Hepatocyte (in vitro differentiated cells): ENCODE results near the gene ZNF263. TPM values are rescaled to one million over a fixed set of nuclear protein-coding genes. Genes with fewer than 3 reads are reported as not detected.

Experiments
- DNase-seq: peaks from one replicate; pipeline ENCODE4 v3.0.0-alpha.2; 2016; ENCODE audit warnings: low spot score
- H2AFZ ChIP-seq: fragments of 200-600 bp; sonication (generic); 2 replicates; pipeline ENCODE4 v1.6.0; 2016; ENCODE audit warnings: antibody characterized with exemption, mild to moderate bottlenecking
- H3K27ac ChIP-seq: fragments of 200-600 bp; sonication (generic); 2 replicates; pipeline ENCODE4 v1.5.1; 2016; ENCODE audit warnings: mild to moderate bottlenecking
- H3K27me3 ChIP-seq: fragments of 200-600 bp; sonication (generic); 2 replicates; pipeline ENCODE4 v1.6.1; 2016
- H3K36me3 ChIP-seq: fragments of 200-600 bp; sonication (generic); replicated peaks from 2 replicates; pipeline ENCODE4 v1.5.1; 2016; ENCODE audit warnings: low read depth; ENCODE audit not compliant: insufficient read depth
- H3K4me1 ChIP-seq: fragments of 200-600 bp; sonication (generic); 2 replicates; pipeline ENCODE4 v1.5.1; 2016; ENCODE audit warnings: mild to moderate bottlenecking, moderate library complexity; ENCODE audit not compliant: insufficient read depth
- H3K4me2 ChIP-seq: fragments of 200-600 bp; sonication (generic); 2 replicates; pipeline ENCODE4 v1.6.0; 2016
- H3K4me3 ChIP-seq: fragments of 200-600 bp; sonication (generic); 2 replicates; pipeline ENCODE4 v1.5.1; 2016; ENCODE audit warnings: mild to moderate bottlenecking
- H3K79me2 ChIP-seq: fragments of 200-600 bp; sonication (generic); 2 replicates; pipeline ENCODE4 v1.6.0; 2017; ENCODE audit warnings: mild to moderate bottlenecking
- H3K9me2 ChIP-seq: fragments of 200-600 bp; sonication (generic); replicated peaks from 2 replicates; pipeline ENCODE4 v1.6.0; 2017; ENCODE audit warnings: mild to moderate bottlenecking; ENCODE audit not compliant: insufficient read depth
- H3K9me3 ChIP-seq: fragments of 200-600 bp; sonication (generic); 2 replicates; pipeline ENCODE4 v1.5.1; 2016; ENCODE audit warnings: low read depth, mild to moderate bottlenecking
- H4K20me1 ChIP-seq: fragments of 200-600 bp; sonication (generic); 2 replicates; pipeline ENCODE4 v1.6.0; 2016; ENCODE audit warnings: mild to moderate bottlenecking; ENCODE audit not compliant: insufficient read depth, poor library complexity, severe bottlenecking
- CTCF ChIP-seq: fragments of 200-600 bp; sonication (generic); IDR thresholded peaks from 2 replicates; pipeline ENCODE4 v1.5.1; 2016; ENCODE audit warnings: antibody characterized with exemption, mild to moderate bottlenecking; ENCODE audit not compliant: poor library complexity
- EZH2 ChIP-seq: fragments of 200-600 bp; sonication (generic); IDR thresholded peaks from 2 replicates; pipeline ENCODE4 v1.6.1; 2016; ENCODE audit warnings: antibody characterized with exemption, mild to moderate bottlenecking, borderline replicate concordance
- EZH2phosphoT487 ChIP-seq: fragments of 200-600 bp; sonication (generic); IDR thresholded peaks from one replicate; pipeline ENCODE4 v1.6.1; 2018; ENCODE audit warnings: antibody characterized with exemption, mild to moderate bottlenecking, low read depth, moderate library complexity; ENCODE audit not compliant: unreplicated experiment, severe bottlenecking
- WGBS: methylation state at CpG from one replicate; pipeline ENCODE4 v1.1.6; 2016; ENCODE audit warnings: low lambda C conversion rate; ENCODE audit errors: missing lambda C conversion rate; 5-methylcytosine and 5-hydroxymethylcytosine counted together
- polyA plus RNA-seq: library from polyadenylated mRNA; unstranded; fragments of >200 nt; fragmentation: Nextera tagmentation; extraction: Ambion mirVana; gene quantifications from 2 replicates; pipeline ENCODE4 v1.2.1, GENCODE V29; 2016
- total RNA-seq: library from RNA; depleted of rRNA; stranded (reverse); fragments of >200 nt; gene quantifications from 2 replicates; pipeline ENCODE4 v1.2.3, GENCODE V29; 2014

The ZNF263 gene
- total and polyA plus RNA-seq, 2 experiments from 2014 or later: 33.2 to 47.5 TPM

GRCh38 chr16:3249020-3249419 lies 34.3 kb upstream of the ZNF263 start:
- Histone ChIP-seq H3K27me3 (no peaks in the 10 kb centered on the region), H3K9me3 (no peaks in the 10 kb centered on the region), H4K20me1 (no peaks in the 10 kb centered on the region), H3K27ac (no peak overlapping the region), H3K4me2 (no peak overlapping the region), H2AFZ (no peak overlapping the region), H3K36me3 (no peaks in the 10 kb centered on the region), H3K9me2 (no peaks in the 10 kb centered on the region), H3K4me1 (no peaks in the 10 kb centered on the region), H3K4me3 (no peak overlapping the region), H3K79me2 (no peaks in the 10 kb centered on the region)
- DNase-seq: no peak
- no peak for TF ChIP-seq EZH2phosphoT487
- no peak for TF ChIP-seq EZH2
- TF ChIP-seq CTCF: no peak
- WGBS: 64% methylated on average over 1 of the region's 1 CpG

- no peak overlapping the region for H3K4me3 ChIP-seq
- 89% methylated on average over 14 of the region's 14 CpGs for WGBS
Measured at GRCh38 chr16:3249451-3249850, 33.8 kb upstream of the ZNF263 start.

GRCh38 chr16:3252967-3253366 lies 30.3 kb upstream of the ZNF263 start:
- H3K4me2 ChIP-seq: no peak overlapping the region
- H3K9me2 ChIP-seq: no peaks in the 10 kb centered on the region
- H3K4me3 ChIP-seq: no peak overlapping the region
- no peaks in the 10 kb centered on the region for H4K20me1 ChIP-seq
- H3K27me3 ChIP-seq: no peaks in the 10 kb centered on the region
- no peaks in the 10 kb centered on the region for H3K36me3 ChIP-seq
- no peaks in the 10 kb centered on the region for H3K9me3 ChIP-seq
- WGBS: 85% methylated on average over 4 of the region's 4 CpGs
- no peak overlapping the region for H3K27ac ChIP-seq
- no peak for DNase-seq
- H2AFZ ChIP-seq: no peak overlapping the region
- no peaks in the 10 kb centered on the region for H3K79me2 ChIP-seq
- no peaks in the 10 kb centered on the region for H3K4me1 ChIP-seq
- TF ChIP-seq EZH2: no peak
- TF ChIP-seq CTCF: no peak
- TF ChIP-seq EZH2phosphoT487: no peak

More at GRCh38 chr16:3249451-3249850, 33.8 kb upstream of the ZNF263 start:
- Histone ChIP-seq H3K79me2 (no peaks in the 10 kb centered on the region), H2AFZ (no peak overlapping the region), H3K9me2 (no peaks in the 10 kb centered on the region), H3K36me3 (no peaks in the 10 kb centered on the region), H3K27ac (no peak overlapping the region), H3K9me3 (no peaks in the 10 kb centered on the region), H3K27me3 (no peaks in the 10 kb centered on the region), H3K4me2 (no peak overlapping the region), H3K4me1 (no peaks in the 10 kb centered on the region), H4K20me1 (no peaks in the 10 kb centered on the region)
- no peak for TF ChIP-seq EZH2
- TF ChIP-seq EZH2phosphoT487: no peak
- TF ChIP-seq CTCF: no peak
- DNase-seq: no peak

GRCh38 chr16:3254309-3254708 lies 29.0 kb upstream of the ZNF263 start:
- no peak overlapping the region for H3K27ac ChIP-seq
- H3K36me3 ChIP-seq: no peaks in the 10 kb centered on the region
- no peak for TF ChIP-seq EZH2phosphoT487
- no peak for TF ChIP-seq CTCF
- TF ChIP-seq EZH2: no peak
- no peaks in the 10 kb centered on the region for H3K27me3 ChIP-seq
- no peak overlapping the region for H2AFZ ChIP-seq
- no peak overlapping the region for H3K4me3 ChIP-seq
- no peak for DNase-seq
- WGBS: 83% methylated on average over 17 of the region's 35 CpGs
- no peak overlapping the region for H3K4me2 ChIP-seq
- no peaks in the 10 kb centered on the region for H3K9me3 ChIP-seq
- no peaks in the 10 kb centered on the region for H3K9me2 ChIP-seq
- no peaks in the 10 kb centered on the region for H3K79me2 ChIP-seq
- H3K4me1 ChIP-seq: no peaks in the 10 kb centered on the region
- no peaks in the 10 kb centered on the region for H4K20me1 ChIP-seq
